ENCODE measurements around the gene ZFYVE19. TPM values are rescaled to one million over a fixed set of nuclear protein-coding genes. Genes with fewer than 3 reads are reported as not detected.

Gene ZFYVE19
- total RNA-seq, 4 donors from 2014 or later: 5.6 to 37.5 (median 15.2) TPM

GRCh38 chr15:40776537-40777141 is 30.2 kb upstream of the ZFYVE19 start:
- H3K36me3 ChIP-seq: no peaks in the 10 kb centered on the region
- H3K9me3 ChIP-seq: no peaks in the 10 kb centered on the region
- DNase-seq: no peak
- no peaks in the 10 kb centered on the region for H3K4me1 ChIP-seq
- H3K27me3 ChIP-seq: no peaks in the 10 kb centered on the region
- intact Hi-C loops (cut with DNase I; ENCODE audit: low total_unique reads): no loop called here
- no peak for TF ChIP-seq CTCF (IDR thresholded peaks at IDR 0.05)
- TF ChIP-seq POLR2A (IDR thresholded peaks at IDR 0.05): no peak
- H3K4me3 ChIP-seq: no peak overlapping the region
- H3K27ac ChIP-seq: no peak overlapping the region

GRCh38 chr15:40782609-40783227 is 24.2 kb upstream of the ZFYVE19 start:
- DNase-seq: peak in 1 of 2 donors; percentile 24
- intact Hi-C loops (cut with DNase I; ENCODE audit: low total_unique reads): no loop called here
- H3K4me3 ChIP-seq: no peak overlapping the region

GRCh38 chr15:40785164-40785563 is 21.7 kb upstream of the ZFYVE19 start:
- Histone ChIP-seq H3K4me1 (no peaks in the 10 kb centered on the region), H3K36me3 (no peaks in the 10 kb centered on the region), H3K9me3 (no peaks in the 10 kb centered on the region), H3K4me3 (no peak overlapping the region), H3K27me3 (no peaks in the 10 kb centered on the region), H3K27ac (no peak overlapping the region)
- TF ChIP-seq CTCF (IDR thresholded peaks at IDR 0.05) (no peak), POLR2A (IDR thresholded peaks at IDR 0.05) (no peak)
- DNase-seq: no peak
- intact Hi-C loops (cut with DNase I; ENCODE audit: low total_unique reads): no loop called here

More at GRCh38 chr15:40782609-40783227, 24.2 kb upstream of the ZFYVE19 start:
- H3K4me1 ChIP-seq: no peaks in the 10 kb centered on the region
- no peaks in the 10 kb centered on the region for H3K9me3 ChIP-seq
- peak in 2 of 4 experiments; percentile 46 to 56 for TF ChIP-seq CTCF (IDR thresholded peaks at IDR 0.05)
- TF ChIP-seq POLR2A (IDR thresholded peaks at IDR 0.05): no peak
- no peaks in the 10 kb centered on the region for H3K36me3 ChIP-seq
- no peaks in the 10 kb centered on the region for H3K27me3 ChIP-seq
- no peak overlapping the region for H3K27ac ChIP-seq

GRCh38 chr15:40785814-40786213 is 21.1 kb upstream of the ZFYVE19 start:
- TF ChIP-seq POLR2A (IDR thresholded peaks at IDR 0.05) (no peak), CTCF (IDR thresholded peaks at IDR 0.05) (no peak)

GRCh38 chr15:40787344-40787841 is 19.5 kb upstream of the ZFYVE19 start:
- no peaks in the 10 kb centered on the region for H3K9me3 ChIP-seq
- no peak for DNase-seq
- TF ChIP-seq CTCF (IDR thresholded peaks at IDR 0.05): no peak
- TF ChIP-seq POLR2A (IDR thresholded peaks at IDR 0.05): no peak
- no peaks in the 10 kb centered on the region for H3K36me3 ChIP-seq
- intact Hi-C loops (cut with DNase I; ENCODE audit: low total_unique reads): no loop called here
- H3K4me3 ChIP-seq: no peak overlapping the region
- no peak overlapping the region for H3K27ac ChIP-seq
- no peaks in the 10 kb centered on the region for H3K4me1 ChIP-seq
- H3K27me3 ChIP-seq: no peaks in the 10 kb centered on the region

More at GRCh38 chr15:40785814-40786213, 21.1 kb upstream of the ZFYVE19 start:
- Histone ChIP-seq H3K27me3 (no peaks in the 10 kb centered on the region), H3K27ac (no peak overlapping the region), H3K4me1 (no peaks in the 10 kb centered on the region), H3K9me3 (no peaks in the 10 kb centered on the region), H3K4me3 (no peak overlapping the region), H3K36me3 (no peaks in the 10 kb centered on the region)
- DNase-seq: no peak
- intact Hi-C loops (cut with DNase I; ENCODE audit: low total_unique reads): no loop called here
